C4-2B (cell line): ENCODE data around the gene SCGB1A1.
"Not testable (repeated sequence)": the region's sequence is repeated elsewhere in the genome, so short reads cannot be mapped to it uniquely, and the experiment has no call there.

Experiments
- ZFX ChIP-seq: fragments of 450-650 bp; IDR thresholded peaks from 2 replicates; pipeline ENCODE4 v1.6.1; 2017
- TF ChIP-seq, protein P1 (sequence below): fragments of 450-650 bp; conservative IDR thresholded peaks from 2 replicates; pipeline ENCODE4 v1.5.1; 2017; ENCODE audit warnings: mild to moderate bottlenecking

DNA sequence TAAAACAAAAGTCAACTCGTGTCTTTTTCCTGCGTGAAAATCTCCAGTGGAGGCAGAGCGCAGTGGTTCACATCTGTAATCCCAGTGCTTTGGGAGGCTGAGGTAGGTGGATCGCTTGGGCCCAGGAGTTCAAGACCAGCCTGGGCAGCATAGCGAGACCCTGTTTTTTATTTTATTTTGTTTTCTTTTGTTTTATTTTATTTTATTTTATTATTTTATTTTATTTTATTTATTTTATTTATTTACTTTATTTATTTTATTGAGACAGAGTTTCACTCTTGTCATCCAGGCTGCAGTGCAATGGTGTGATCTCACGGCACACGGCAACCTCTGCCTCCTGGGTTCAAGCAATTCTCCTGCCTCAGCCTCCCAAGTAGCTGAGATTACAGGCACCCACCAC, 31.1 kb downstream of the SCGB1A1 start:
- TF ChIP-seq, protein P1, sequence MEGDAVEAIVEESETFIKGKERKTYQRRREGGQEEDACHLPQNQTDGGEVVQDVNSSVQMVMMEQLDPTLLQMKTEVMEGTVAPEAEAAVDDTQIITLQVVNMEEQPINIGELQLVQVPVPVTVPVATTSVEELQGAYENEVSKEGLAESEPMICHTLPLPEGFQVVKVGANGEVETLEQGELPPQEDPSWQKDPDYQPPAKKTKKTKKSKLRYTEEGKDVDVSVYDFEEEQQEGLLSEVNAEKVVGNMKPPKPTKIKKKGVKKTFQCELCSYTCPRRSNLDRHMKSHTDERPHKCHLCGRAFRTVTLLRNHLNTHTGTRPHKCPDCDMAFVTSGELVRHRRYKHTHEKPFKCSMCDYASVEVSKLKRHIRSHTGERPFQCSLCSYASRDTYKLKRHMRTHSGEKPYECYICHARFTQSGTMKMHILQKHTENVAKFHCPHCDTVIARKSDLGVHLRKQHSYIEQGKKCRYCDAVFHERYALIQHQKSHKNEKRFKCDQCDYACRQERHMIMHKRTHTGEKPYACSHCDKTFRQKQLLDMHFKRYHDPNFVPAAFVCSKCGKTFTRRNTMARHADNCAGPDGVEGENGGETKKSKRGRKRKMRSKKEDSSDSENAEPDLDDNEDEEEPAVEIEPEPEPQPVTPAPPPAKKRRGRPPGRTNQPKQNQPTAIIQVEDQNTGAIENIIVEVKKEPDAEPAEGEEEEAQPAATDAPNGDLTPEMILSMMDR, result not testable (repeated sequence)
- TF ChIP-seq ZFX, result not testable (repeated sequence)
